ENCODE results near the gene OSM.

OSM gene

GRCh38 chr22:30273711-30274436 lies 7.2 kb upstream of the OSM start:
- Histone ChIP-seq H3K9ac (no peak overlapping the region), H3K27me3 (ENCODE audit: control insufficient read depth, insufficient read depth, low read length) (no peaks in the 10 kb centered on the region), H2AFZ (no peak overlapping the region), H3K79me2 (no peaks in the 10 kb centered on the region), H3K4me1 (peaks cover 3% of the 10 kb centered on the region), H3K27ac (no peak overlapping the region), H3K4me2 (ENCODE audit: low read length) (no peak overlapping the region), H3K36me3 (ENCODE audit: control insufficient read depth, insufficient read depth, low read length) (no peaks in the 10 kb centered on the region), H3K4me3 (ENCODE audit: low read depth, low read length) (no peak overlapping the region), H3K9me3 (ENCODE audit: control insufficient read depth, low read length) (no peaks in the 10 kb centered on the region)
- TF ChIP-seq, protein P1, sequence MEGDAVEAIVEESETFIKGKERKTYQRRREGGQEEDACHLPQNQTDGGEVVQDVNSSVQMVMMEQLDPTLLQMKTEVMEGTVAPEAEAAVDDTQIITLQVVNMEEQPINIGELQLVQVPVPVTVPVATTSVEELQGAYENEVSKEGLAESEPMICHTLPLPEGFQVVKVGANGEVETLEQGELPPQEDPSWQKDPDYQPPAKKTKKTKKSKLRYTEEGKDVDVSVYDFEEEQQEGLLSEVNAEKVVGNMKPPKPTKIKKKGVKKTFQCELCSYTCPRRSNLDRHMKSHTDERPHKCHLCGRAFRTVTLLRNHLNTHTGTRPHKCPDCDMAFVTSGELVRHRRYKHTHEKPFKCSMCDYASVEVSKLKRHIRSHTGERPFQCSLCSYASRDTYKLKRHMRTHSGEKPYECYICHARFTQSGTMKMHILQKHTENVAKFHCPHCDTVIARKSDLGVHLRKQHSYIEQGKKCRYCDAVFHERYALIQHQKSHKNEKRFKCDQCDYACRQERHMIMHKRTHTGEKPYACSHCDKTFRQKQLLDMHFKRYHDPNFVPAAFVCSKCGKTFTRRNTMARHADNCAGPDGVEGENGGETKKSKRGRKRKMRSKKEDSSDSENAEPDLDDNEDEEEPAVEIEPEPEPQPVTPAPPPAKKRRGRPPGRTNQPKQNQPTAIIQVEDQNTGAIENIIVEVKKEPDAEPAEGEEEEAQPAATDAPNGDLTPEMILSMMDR (IDR thresholded peaks at IDR 0.05) = no peak

DNA sequence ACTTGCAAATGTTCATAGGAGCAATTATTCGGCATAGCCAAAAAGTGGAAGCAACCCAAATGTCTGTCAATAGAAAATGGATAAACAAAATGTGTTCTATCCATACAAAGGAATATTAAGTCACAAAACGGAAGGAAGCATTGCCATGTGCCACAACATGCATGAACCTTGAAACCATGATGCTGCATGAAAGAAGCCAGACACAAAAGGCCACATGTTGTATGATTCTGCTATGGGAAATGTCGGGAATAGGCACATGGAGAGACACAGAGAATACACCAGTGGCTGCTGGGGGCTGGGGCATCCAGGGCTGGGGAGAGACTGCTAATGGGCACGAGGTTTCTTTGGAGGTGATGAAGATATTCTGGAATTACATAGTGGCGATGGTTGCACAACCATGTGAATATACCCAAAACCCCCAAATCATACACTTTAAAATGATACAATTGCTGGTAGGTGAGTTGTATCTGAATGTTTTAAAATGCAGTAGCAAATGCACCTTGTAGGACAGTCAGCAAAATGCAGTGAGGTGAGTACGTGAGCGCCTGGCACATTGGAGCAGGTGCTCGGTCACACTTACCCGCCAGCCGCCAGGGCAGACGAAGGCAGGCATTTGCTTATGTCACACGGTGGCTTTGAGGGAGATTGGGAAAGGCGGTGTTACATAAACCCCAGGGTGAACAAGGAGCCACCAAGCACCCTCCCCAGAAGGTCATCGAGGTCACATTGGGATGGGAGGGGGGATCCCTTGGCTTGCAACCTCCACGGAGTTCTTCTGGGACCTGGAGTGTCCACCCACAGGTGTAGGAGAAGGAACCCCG lies 6.3 kb upstream of the OSM start:
- H3K4me3 ChIP-seq (ENCODE audit: low read depth, low read length) = no peak overlapping the region
- no peak overlapping the region for H3K4me2 ChIP-seq (ENCODE audit: low read length)
- TF ChIP-seq, protein P1 (IDR thresholded peaks at IDR 0.05) = no peak
- H3K27me3 ChIP-seq (ENCODE audit: control insufficient read depth, insufficient read depth, low read length) = no peaks in the 10 kb centered on the region
- no peaks in the 10 kb centered on the region for H3K9me3 ChIP-seq (ENCODE audit: control insufficient read depth, low read length)
- no peaks in the 10 kb centered on the region for H3K36me3 ChIP-seq (ENCODE audit: control insufficient read depth, insufficient read depth, low read length)
- no peak overlapping the region for H3K27ac ChIP-seq
- no peaks in the 10 kb centered on the region for H3K79me2 ChIP-seq
- H3K9ac ChIP-seq = no peak overlapping the region
- no peak overlapping the region for H2AFZ ChIP-seq
- peaks cover 3% of the 10 kb centered on the region for H3K4me1 ChIP-seq

GRCh38 chr22:30270832-30271231 lies 4.2 kb upstream of the OSM start:
- TF ChIP-seq, protein P1 (IDR thresholded peaks at IDR 0.05) = no peak
- Histone ChIP-seq H3K27ac (no peak overlapping the region), H3K36me3 (ENCODE audit: control insufficient read depth, insufficient read depth, low read length) (no peaks in the 10 kb centered on the region)

DNA sequence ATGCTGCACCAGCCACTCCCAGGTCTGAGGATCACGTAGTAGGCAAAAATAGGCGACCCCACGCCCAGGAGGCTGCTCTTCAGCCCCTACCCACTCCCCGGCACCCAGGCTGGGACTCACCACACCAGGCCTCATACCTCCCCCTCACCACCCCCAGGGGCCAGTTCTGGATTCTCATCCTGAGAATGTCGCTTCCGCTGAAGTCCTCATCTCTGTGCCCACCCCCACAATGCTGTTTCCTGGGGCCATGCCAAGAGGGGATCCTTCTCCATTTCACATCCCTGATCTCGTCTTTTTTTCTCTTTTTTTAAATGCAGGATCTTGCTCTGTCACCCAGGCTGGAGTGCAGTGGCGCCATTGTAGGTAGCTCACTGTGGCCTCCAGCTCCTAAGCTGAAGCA lies 1.7 kb upstream of the OSM start:
- no peak overlapping the region for H3K27ac ChIP-seq
- no peak overlapping the region for H3K9ac ChIP-seq
- TF ChIP-seq, protein P1 (IDR thresholded peaks at IDR 0.05) = no peak
- no peaks in the 10 kb centered on the region for H3K27me3 ChIP-seq (ENCODE audit: control insufficient read depth, insufficient read depth, low read length)
- no peaks in the 10 kb centered on the region for H3K9me3 ChIP-seq (ENCODE audit: control insufficient read depth, low read length)
- no peaks in the 10 kb centered on the region for H3K79me2 ChIP-seq
- H2AFZ ChIP-seq = no peak overlapping the region
- no peak overlapping the region for H3K4me3 ChIP-seq (ENCODE audit: low read depth, low read length)
- H3K4me1 ChIP-seq = peaks cover 3% of the 10 kb centered on the region
- no peak overlapping the region for H3K4me2 ChIP-seq (ENCODE audit: low read length)
- no peaks in the 10 kb centered on the region for H3K36me3 ChIP-seq (ENCODE audit: control insufficient read depth, insufficient read depth, low read length)

More at GRCh38 chr22:30270832-30271231, 4.2 kb upstream of the OSM start:
- Histone ChIP-seq H3K4me3 (ENCODE audit: low read depth, low read length) (no peak overlapping the region), H3K4me2 (ENCODE audit: low read length) (no peak overlapping the region), H3K9me3 (ENCODE audit: control insufficient read depth, low read length) (no peaks in the 10 kb centered on the region), H3K4me1 (peaks cover 3% of the 10 kb centered on the region), H3K9ac (no peak overlapping the region), H2AFZ (no peak overlapping the region), H3K79me2 (no peaks in the 10 kb centered on the region), H3K27me3 (ENCODE audit: control insufficient read depth, insufficient read depth, low read length) (no peaks in the 10 kb centered on the region)
